GM20000 (cell line): Measurements from ENCODE around the gene UCN.

ENCODE experiments used
- DNase-seq: peaks from one replicate; pipeline ENCODE4 v3.0.0; 2012; ENCODE audit warnings: low spot score
- CTCF ChIP-seq: IDR thresholded peaks from 2 replicates; pipeline ENCODE4 v1.5.1; 2012; ENCODE audit warnings: mild to moderate bottlenecking, control low read depth; ENCODE audit errors: extremely low read depth, missing control alignments

UCN gene

GRCh38 chr2:27261926-27262298 is 46.3 kb downstream of the UCN start:
- TF ChIP-seq CTCF, result no peak
- no peak for DNase-seq

GRCh38 chr2:27261241-27261925 is 46.9 kb downstream of the UCN start:
- DNase-seq, result no peak
- TF ChIP-seq CTCF, result no peak

GRCh38 chr2:27258051-27258450 is 50.2 kb downstream of the UCN start:
- no peak for TF ChIP-seq CTCF

More at GRCh38 chr2:27258051-27258450, 50.2 kb downstream of the UCN start:
- DNase-seq, result no peak
